ENCODE measurements around the gene AADAT. TPM values are rescaled to one million over a fixed set of nuclear protein-coding genes. Genes with fewer than 3 reads are reported as not detected.

Gene AADAT
- total RNA-seq, 1 donor: 3.9 TPM

DNA sequence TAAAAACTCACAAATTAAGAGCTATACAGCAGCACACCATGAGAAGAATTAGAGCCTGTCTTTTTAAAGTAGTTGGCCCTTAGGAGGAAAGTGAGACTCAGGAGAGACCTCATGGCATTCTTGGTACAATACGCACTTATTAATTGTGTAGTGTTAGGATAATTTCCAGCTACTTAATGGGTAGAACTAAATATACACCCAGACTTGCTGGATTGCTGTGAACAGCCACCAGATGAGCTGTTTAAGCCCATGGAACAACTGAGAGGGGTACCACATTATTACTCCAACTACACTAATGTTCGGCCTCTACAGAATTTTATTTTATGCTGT is 77.2 kb downstream of the AADAT start:
- H3K4me3 ChIP-seq (ENCODE audit: low read depth, low read length): no peak overlapping the region
- no peak for TF ChIP-seq CTCF (IDR thresholded peaks at IDR 0.05; ENCODE audit: insufficient read depth, low read depth, low read length)
- DNase-seq (ENCODE audit: low read depth): no peak

GRCh38 chr4:170011921-170012628 is 77.7 kb downstream of the AADAT start:
- TF ChIP-seq CTCF (IDR thresholded peaks at IDR 0.05; ENCODE audit: insufficient read depth, low read depth, low read length): no peak
- no peak overlapping the region for H3K4me3 ChIP-seq (ENCODE audit: low read depth, low read length)
- DNase-seq (ENCODE audit: low read depth): no peak

Small RNA genes within 50 kb of the gene (small RNA-seq; reads per million reads assigned to genes)
- not detected for gene APOBEC3AP1

Other genes with a start within 250 kb of the AADAT start
- 0.86 and 1.3 TPM in 2 replicates for gene MFAP3L, start 63.6 kb downstream of the AADAT start, total RNA-seq

Data from fibroblast of villous mesenchyme (primary cell).